Measurements from ENCODE around the gene TATDN2. TPM values are rescaled to one million over a fixed set of nuclear protein-coding genes. Genes with fewer than 3 reads are reported as not detected.

TATDN2 gene
- total and polyA plus RNA-seq, 9 of the 15 experiments (the other 6 are each of a cell fraction or from before 2014, with no cell fraction given): 5.2 to 44.7 (median 25.8) TPM

DNA sequence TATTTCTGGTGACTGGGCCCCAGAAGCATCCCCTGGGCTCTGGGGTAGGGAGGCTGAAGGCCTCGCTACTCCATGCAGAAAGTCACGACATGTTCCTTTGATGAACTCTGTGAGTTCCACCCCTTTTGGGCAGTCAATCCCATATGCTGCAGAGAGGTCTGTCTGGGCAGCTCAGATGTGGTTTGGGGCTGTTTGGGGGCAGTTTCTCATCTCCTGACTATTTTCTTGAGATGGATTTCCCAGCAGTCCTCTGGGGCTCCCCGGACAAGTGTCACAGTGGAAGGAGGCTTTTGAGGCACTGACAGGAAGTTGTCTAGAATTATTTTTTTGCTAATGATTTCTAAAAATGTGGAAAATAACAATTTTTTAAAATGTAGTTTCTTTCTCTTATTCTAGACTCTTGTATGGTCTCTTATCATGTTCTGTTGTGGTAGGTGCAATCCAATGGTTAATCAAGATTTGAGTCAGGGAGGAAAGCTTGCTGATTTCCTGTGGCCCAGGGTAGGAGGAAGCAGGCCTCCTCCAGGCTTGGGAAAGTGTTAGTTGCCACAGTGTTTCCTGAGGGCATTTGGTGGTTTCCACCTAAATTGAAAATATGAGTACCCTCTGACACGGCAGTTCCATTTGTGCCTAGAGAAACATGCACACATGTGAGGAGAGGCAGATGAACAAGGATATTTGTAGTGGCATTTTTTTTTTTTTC is 19.9 kb upstream of the TATDN2 start:
- Histone ChIP-seq H3K4me3 (no peak overlapping the region), H3K9me1 (ENCODE audit: control insufficient read depth, insufficient read depth, low read length) (no peaks in the 10 kb centered on the region), H4K20me1 (replicated peaks; ENCODE audit: control insufficient read depth, insufficient read depth, low read length) (no peaks in the 10 kb centered on the region), H3K27ac (ENCODE audit: extremely low read depth, low read depth, low read length) (no peak overlapping the region), H3K4me1 (replicated peaks in 1 of 2; ENCODE audit: control insufficient read depth in 2 of 2, insufficient read depth in 2 of 2, low read length in 2 of 2) (peaks cover 0 to 3% of the 10 kb centered on the region in 2 experiments; a peak in 2 of 5 replicates), H3K27me3 (ENCODE audit: control insufficient read depth in 2 of 2, insufficient read depth in 2 of 2, low read length in 2 of 2) (no peaks in the 10 kb centered on the region), H2AFZ (ENCODE audit: low read depth, low read length) (no peak overlapping the region), H3K4me2 (ENCODE audit: insufficient read depth, low read length) (no peak overlapping the region), H3K9ac (ENCODE audit: insufficient read depth in 1 of 2, low read depth in 2 of 2, low read length in 2 of 2) (no peak overlapping the region), H3K9me3 (replicated peaks; ENCODE audit: control insufficient read depth, insufficient read depth, low read depth, low read length) (no peaks in the 10 kb centered on the region), H3K36me3 (ENCODE audit: control insufficient read depth, insufficient read depth, low read length) (no peaks in the 10 kb centered on the region), H3K79me2 (ENCODE audit: control insufficient read depth, insufficient read depth, low read length) (no peaks in the 10 kb centered on the region)
- CTCF ChIA-PET (ENCODE audit: low intra/inter-chr PET ratio): no interaction called here
- in situ Hi-C loops (cut with MboI) (no loop called here), intact Hi-C loops (cut with micrococcal nuclease) (loop anchor here (10.0 kb wide), 1 partner anchor 294 kb away; the partner anchor contains the start of gene CRELD1)
- FAIRE-seq: no peak
- ATAC-seq: peak; percentile 29; the same call in 2 of the 3 replicates
- no peak for DNase-seq (ENCODE audit: extremely low read depth in 1 of 4, low spot score in 3 of 4)
- no TSS peak for BruUV-seq (replicated peaks)
- POLR2A ChIA-PET: interaction anchor here (0.7 to 1.6 kb wide), 3 partner anchors 10 to 302 kb away, joined by 3 to 4 read pairs (median 3); partner anchors contain the start of gene TATDN2
- 54% methylated on average over 4 of the region's 4 CpGs for WGBS (ENCODE audit: insufficient coverage, low coverage, missing lambda C conversion rate)
- TF ChIP-seq ETV1 (tag; conservative IDR thresholded peaks at IDR 0.05; ENCODE audit: low read depth): peak; percentile 7; the same call in 1 of the 2 replicates
- TF ChIP-seq, protein P1, sequence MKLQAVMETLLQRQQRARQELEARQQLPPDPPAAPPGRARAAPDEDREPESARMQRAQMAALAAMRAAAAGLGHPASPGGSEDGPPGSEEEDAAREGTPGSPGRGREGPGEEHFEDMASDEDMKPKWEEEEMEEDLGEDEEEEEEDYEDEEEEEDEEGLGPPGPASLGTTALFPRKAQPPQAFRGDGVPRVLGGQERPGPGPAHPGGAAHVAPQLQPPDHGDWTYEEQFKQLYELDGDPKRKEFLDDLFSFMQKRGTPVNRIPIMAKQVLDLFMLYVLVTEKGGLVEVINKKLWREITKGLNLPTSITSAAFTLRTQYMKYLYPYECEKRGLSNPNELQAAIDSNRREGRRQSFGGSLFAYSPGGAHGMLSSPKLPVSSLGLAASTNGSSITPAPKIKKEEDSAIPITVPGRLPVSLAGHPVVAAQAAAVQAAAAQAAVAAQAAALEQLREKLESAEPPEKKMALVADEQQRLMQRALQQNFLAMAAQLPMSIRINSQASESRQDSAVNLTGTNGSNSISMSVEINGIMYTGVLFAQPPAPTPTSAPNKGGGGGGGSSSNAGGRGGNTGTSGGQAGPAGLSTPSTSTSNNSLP (IDR thresholded peaks at IDR 0.05; ENCODE audit: borderline replicate concordance, low read depth, low read length): no peak
- TF ChIP-seq TEAD4 (IDR thresholded peaks at IDR 0.05; ENCODE audit: low read length): no peak
- TF ChIP-seq TEAD4 (CRISPR knock-in tag; IDR thresholded peaks at IDR 0.05; ENCODE audit: borderline replicate concordance): no peak
- TF ChIP-seq, protein P2, sequence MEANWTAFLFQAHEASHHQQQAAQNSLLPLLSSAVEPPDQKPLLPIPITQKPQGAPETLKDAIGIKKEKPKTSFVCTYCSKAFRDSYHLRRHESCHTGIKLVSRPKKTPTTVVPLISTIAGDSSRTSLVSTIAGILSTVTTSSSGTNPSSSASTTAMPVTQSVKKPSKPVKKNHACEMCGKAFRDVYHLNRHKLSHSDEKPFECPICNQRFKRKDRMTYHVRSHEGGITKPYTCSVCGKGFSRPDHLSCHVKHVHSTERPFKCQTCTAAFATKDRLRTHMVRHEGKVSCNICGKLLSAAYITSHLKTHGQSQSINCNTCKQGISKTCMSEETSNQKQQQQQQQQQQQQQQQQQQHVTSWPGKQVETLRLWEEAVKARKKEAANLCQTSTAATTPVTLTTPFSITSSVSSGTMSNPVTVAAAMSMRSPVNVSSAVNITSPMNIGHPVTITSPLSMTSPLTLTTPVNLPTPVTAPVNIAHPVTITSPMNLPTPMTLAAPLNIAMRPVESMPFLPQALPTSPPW (CRISPR knock-in tag; IDR thresholded peaks at IDR 0.05): peak; percentile 22; the same call in 1 of the 2 replicates
- no peak for TF ChIP-seq ERF (CRISPR knock-in tag; IDR thresholded peaks at IDR 0.05)
- no peak for TF ChIP-seq MYC (IDR thresholded peaks at IDR 0.05; ENCODE audit: low read depth, low read length)
- no peak for TF ChIP-seq MYC (CRISPR knock-in tag; IDR thresholded peaks at IDR 0.05; ENCODE audit: borderline replicate concordance, low read depth)
- TF ChIP-seq GABPA (tag; conservative IDR thresholded peaks at IDR 0.05; ENCODE audit: low read depth): peak; percentile 66
- no peak for TF ChIP-seq JUN (IDR thresholded peaks at IDR 0.05; ENCODE audit: borderline replicate concordance, low read depth, low read length)
- no peak for TF ChIP-seq JUN (CRISPR knock-in tag; IDR thresholded peaks at IDR 0.05; ENCODE audit: borderline replicate concordance)
- no peak for TF ChIP-seq BRCA1 (IDR thresholded peaks at IDR 0.05)
- TF ChIP-seq BRCA1 (CRISPR knock-in tag; IDR thresholded peaks at IDR 0.05): no peak
- TF ChIP-seq FOSL1 (tag; conservative IDR thresholded peaks at IDR 0.05): peak; percentile 29; the same call in 1 of the 2 replicates
- 0 out of 4 replicates have a peak, but pooled peaks of 1 of the 2 experiments have one; percentile 6 for TF ChIP-seq RAD21 (CRISPR knock-in tag; conservative IDR thresholded peaks at IDR 0.05 in 1 of 2, IDR thresholded peaks at IDR 0.05 in 1 of 2)
- TF ChIP-seq, protein P3, sequence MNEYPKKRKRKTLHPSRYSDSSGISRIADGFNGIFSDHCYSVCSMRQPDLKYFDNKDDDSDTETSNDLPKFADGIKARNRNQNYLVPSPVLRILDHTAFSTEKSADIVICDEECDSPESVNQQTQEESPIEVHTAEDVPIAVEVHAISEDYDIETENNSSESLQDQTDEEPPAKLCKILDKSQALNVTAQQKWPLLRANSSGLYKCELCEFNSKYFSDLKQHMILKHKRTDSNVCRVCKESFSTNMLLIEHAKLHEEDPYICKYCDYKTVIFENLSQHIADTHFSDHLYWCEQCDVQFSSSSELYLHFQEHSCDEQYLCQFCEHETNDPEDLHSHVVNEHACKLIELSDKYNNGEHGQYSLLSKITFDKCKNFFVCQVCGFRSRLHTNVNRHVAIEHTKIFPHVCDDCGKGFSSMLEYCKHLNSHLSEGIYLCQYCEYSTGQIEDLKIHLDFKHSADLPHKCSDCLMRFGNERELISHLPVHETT (CRISPR knock-in tag; conservative IDR thresholded peaks at IDR 0.05 in 1 of 2, IDR thresholded peaks at IDR 0.05 in 1 of 2): 0 out of 4 replicates have a peak, but pooled peaks of 1 of the 2 experiments have one; percentile 22

Data from K562 (cell line).